HG02852 (cell line): ENCODE measurements around the gene LRCOL1.

Experiments
- ATAC-seq: cut with Tn5 transposase; IDR thresholded peaks from one replicate; pipeline ENCODE4 v1.9.1; 2021; ENCODE audit warnings: mild to moderate bottlenecking, moderate library complexity; ENCODE audit not compliant: unreplicated experiment

The LRCOL1 gene

DNA sequence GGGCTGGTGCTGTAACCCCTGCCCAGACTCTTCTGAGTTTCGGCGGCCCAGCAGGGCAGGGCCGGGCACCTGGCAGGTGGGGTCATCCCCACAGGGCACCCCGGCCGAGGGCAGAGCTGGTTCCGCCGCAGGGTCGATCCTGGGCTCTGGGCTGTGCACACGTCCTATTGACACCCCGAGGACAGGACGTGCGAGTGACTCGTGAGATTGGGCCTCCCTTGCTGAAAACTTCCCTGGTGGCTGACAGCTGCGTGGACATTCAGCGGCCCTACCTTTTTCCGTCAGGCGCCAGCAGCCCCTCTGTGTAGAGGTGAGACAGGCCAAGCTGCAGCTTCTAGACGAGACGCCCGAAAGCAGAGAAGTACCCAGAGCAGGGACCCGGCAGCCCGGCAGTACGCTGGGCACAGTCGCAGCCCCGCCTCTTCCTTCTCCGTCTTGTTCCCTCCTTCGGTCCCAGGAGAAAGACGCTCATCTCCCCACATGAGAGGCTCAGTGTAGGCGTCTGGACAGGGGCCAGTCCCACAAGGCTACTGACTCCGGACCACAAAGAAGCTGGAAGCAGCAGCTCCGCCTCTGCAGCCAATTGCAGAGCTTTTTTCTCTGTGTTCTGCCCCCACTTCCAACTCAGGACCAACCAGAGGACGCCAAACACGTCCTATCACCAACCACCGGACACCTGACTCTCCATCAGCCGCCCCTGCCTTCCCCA, at the start of gene LRCOL1:
LRCOL1 (minus strand) TSS at position 532 of the 709 bp plus-strand sequence. CDS start 4,331 bp downstream, outside the sequence.
- no peak for ATAC-seq

DNA sequence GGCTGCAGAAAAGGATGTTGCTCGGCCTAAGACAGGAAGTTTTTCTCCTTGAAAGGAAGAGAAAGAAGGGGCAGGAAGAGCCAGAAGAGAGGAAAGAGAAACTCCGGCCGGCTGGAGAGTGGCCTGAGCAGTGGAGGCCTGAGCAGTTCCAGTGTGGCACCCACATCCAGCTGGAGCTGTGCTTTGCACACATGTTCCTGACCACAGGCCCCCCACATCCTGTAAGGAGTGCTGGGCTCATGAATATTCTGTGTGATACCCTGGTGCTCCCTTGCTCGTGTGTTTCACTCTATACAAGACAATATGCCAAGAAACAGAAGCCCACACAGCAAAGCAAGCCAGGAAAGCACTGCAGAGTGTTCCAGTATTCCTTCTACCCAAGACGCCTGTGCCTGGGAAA, 49.7 kb upstream of the LRCOL1 start:
- ATAC-seq = no peak

DNA sequence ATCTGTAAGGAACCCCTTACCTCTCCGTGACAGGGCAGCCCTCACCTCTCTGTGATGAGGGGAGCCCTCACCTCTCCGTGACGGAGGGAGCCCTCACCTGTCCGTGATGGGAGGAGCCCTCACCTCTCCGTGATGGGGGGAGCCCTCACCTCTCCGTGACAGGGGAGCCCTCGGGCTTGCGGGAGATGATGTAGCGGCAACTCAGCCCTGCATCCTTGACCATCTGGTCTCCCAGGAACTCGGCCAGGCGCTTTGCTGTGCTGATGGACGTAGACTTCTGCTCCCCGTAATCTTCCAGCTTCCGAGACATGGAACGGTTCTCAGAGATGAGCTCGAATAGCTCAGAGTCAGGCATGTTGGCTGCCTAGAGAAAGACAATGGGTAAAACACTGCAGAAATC, 48.8 kb upstream of the LRCOL1 start:
- ATAC-seq = no peak

DNA sequence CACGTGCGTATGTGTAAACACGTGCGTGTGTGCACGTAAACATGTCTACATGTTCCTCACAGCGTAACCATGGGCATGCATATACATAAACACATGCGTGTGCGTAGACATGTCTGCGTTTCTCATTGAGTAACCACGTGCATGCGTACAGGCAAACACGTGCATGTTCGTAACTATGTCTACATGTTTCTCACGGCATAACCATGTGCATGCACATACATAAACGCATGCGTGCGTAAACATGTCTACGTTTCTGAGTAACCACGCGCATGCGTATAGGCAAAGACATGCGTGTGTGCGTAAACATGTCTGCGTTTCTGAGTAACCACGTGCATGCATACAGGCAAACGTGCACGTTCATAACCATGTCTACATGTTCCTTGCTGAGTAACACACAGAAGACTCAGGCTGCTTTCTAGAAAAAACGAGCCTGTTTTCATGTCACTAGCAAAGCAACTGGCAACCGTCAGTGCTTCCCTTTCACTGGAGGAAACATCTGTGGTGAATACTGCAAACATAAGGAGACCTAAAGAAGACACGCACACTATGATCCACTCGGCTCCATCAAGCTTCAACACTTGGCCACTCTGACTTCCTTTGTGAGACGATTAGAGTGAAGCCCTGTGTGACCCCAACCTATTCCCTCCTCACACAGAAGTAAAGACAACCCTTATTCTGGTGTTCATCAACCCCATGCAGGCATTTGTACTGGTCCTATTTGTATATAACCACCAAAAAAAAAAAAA, 47.9 kb upstream of the LRCOL1 start:
- ATAC-seq = no peak

DNA sequence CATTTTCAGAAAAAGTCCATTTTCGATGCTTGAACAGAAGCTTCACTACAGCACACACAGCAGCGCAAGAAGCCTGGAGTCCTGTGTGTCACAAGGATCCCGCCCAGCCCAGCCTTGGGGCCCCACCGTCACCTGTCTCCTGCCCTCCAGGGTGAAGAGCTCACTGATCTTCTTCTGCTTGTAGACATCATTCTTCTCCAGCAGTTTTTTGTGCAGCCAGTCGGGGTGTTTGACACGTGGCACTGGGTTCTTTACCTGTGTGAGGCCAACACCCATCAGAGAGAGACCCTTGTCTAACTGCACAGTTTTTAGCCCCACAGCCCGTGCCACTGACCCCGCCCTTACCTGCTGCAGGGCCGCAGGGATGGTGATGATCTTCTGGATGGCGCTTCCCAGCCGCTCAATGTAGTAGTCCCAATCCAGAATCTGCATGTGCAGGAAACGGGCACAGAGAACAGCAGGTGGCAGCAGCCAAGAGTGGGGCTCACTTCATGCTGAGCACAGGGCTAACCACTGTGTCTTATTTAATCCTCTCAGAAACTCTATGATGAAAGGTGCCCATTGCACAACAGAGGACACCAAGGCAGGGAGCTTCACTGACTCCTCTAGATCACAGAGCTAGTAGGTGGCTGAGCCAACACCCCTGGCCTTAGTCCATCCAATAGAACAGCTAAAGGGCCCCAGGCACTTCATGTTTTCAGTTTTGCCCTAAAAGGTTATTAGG, 46.8 kb upstream of the LRCOL1 start:
- no peak for ATAC-seq

DNA sequence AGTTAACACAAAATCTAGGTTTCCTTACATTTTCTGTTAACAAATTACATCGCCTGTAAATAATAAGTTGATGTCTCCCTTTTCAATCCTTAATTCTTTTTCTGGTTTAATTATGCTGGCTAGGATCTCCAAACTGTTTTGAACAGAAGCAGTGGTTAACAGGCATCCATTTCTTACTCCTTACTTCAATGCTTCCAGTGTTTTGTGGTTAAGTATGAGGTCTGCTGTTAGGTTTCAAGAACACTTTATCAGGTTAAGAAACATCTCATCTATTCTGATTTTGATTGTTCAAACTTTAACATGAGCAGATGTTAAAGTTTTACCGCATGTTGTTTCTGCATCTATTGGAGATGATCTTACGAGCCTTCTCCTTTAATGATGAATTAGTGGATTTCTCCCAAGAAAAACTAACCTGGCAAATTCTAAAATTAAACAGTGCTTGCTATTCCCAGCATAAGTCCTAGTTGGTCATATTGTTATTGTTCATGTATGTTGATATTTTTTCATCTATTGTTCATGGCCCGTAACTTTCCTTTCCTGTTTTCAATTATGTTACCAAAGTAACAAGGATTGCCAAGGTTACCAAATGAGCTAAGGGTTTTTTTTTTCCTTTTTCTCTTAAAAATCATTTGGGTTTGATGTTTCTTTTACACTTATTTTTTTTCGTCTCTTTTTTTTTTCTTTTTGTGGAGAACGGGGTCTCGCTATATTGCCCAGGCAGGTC, 43.3 kb upstream of the LRCOL1 start:
- no peak for ATAC-seq

DNA sequence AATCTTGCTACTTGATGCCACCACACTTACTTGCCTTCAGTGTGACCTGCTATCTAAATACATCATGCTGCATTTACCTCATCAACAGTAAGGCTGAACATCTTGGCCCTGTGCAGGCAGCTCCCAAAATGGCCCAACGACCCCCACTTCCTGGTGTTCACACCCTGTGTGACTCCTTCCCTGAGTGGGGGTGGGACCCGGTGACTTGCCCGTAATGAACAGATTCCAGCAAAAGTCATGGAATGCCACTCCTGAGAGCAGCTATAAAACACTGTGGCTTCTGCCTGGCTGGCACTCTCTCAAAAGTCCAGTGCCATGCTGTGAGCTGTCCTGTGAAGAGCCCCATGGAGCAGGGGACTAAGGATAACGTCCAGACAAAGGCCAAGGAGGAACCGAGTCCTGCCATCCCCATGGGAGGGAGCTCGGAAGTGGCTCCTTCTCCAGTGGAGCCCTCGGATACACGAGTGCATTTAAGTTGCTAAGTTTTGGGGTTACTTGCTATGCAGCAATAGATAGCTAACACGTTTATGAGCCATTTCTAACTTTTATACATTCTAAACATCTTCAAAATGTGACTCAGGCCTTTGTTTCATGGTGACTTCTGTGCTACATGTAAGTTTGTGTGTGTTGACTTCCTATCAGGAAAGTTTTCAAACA, 41.2 kb upstream of the LRCOL1 start:
- ATAC-seq = no peak

DNA sequence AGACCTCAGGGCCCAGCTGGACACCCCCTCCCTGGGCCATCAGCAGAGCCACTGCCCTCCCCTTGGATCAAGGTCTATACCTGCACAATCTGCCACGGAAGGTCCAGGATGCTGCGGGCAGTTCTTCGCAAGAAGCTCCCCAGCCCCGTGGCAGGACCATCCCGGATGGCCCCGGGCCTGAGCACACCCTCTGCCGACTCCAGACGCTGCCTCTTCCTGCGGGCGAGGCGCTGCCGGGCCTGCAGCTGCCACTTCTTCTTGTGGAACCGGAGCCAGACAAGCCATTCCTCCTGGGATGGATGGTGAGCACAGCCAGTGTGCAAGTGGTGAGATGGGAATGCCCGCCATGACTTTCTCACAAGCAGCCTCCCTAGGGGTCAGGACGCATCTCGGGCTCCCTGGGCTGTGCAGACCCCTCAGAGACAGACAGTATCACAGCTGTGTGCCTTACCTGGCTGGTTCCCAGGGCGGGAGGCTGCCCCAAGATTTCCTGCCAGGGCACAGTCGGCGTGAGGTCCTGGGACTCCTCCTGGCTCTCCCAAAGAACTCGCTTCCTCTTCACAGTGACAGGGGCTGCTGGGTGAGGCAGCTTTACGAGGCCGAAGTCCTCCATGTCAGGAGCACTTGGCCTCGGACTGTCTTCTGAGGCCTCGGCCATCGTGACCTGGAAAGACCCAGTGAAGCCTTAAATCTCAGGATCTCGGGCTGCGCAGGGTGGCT, 39.0 kb upstream of the LRCOL1 start:
- ATAC-seq = no peak

DNA sequence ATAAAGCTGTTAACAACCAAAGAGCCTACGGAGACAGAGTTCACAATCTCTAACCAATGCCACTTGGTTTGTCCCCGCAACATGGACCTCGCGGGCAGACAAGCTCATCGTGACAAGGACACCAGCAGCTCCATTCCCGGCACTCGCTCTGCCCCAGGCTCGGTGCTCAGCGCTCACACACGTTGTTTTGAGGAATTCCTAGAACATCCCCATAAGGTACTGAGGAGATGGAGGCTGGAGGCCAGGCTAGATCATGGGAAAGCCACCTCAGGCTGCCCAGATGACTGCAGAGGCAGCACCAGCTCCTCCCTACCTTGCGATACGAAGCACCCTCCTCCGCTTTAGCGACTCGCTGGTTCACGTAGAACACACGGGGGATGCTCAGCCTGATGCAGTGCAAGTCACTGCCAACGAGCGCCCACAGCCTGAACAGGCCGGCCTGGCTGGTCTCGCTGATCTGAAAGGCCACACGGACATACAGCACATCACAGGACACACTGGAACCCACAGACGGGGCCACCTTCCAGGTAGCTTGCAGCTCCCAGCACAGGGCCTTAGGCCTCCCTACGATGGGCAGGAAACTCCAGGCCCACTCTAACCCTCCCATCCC, 38.3 kb upstream of the LRCOL1 start:
- ATAC-seq = no peak

DNA sequence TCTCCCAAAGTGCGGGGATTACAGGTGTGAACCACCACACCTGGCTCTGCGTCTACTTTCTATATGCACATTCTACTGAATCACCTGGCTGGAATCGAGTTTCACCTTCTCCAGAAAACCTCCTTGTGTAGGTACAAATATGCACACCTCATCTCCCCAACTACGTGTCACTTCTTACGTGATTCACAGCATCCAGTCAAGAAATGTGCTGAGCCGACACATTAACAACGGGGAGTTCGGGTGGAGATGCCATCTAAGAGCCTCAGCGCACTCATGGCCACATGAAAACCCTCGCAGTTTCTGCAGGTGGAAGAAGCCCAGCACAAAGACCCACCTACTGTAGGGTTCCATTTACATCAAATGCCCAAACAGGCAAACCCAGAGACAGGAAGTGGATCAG, 37.5 kb upstream of the LRCOL1 start:
- no peak for ATAC-seq

DNA sequence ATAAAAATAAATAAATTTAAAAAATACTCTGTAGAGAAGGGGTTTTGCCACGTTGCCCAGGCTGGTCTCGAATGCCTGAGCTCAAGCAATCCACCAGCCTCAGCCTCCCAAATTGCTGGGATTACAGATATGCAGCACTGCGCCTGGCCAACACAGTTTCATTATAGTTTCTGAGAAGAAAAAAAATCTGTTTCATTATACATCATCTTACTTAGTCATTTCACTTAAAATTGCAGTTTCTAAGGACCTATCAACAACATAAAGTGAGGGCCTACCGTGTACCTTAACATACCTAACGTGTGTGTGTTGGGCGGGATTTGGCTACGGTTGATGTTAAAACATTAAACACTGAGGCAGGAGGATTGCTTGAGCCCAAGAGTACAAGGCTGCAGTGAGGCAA, 36.5 kb upstream of the LRCOL1 start:
- ATAC-seq = no peak

DNA sequence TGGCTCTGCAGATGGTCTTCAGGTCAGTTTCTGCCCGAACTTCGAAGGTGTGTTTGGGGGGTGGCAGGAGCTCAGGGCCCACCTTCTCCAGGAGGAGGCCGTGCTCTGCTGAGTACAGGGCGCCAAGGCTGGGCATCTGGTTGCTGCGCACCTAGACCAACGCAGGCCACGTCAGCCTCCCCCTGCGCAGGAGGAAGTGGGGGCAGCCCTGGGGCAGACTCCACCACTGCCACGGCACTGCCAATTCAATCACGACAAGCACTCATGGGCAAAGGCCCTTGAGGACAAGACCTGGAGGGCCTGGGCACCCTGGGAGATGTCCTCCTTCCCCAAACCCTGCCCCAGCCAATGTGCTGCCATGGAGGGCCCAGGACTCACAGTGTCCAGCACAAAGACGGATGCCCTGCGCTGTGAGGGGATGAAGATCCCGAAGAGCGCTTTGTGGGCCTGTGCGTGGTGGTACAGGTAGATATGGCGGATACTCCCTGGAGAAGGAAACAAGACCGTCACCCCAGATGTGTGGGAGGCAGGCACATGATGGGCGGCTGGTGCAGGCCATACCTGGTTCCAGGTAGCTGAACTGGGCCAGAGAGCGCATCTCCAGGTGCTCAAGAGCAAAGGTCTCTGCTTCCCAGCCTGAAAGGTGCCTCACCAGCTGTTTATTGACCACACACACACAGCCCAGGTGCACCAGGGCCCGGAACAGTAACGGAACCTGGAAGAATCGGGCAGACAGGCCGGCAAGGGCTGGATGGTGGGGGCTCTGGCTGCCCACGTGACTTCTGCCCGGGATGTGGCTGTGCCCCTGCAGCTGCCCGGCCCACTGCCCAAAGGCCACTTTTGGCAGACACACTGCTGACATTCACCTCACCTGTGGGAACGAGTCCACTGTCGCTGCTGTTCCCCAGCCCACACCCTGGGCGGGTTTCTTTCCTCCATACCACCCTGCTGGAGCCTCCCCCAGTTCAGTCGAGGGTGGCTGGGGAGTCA, 32.8 kb upstream of the LRCOL1 start:
- no peak for ATAC-seq

DNA sequence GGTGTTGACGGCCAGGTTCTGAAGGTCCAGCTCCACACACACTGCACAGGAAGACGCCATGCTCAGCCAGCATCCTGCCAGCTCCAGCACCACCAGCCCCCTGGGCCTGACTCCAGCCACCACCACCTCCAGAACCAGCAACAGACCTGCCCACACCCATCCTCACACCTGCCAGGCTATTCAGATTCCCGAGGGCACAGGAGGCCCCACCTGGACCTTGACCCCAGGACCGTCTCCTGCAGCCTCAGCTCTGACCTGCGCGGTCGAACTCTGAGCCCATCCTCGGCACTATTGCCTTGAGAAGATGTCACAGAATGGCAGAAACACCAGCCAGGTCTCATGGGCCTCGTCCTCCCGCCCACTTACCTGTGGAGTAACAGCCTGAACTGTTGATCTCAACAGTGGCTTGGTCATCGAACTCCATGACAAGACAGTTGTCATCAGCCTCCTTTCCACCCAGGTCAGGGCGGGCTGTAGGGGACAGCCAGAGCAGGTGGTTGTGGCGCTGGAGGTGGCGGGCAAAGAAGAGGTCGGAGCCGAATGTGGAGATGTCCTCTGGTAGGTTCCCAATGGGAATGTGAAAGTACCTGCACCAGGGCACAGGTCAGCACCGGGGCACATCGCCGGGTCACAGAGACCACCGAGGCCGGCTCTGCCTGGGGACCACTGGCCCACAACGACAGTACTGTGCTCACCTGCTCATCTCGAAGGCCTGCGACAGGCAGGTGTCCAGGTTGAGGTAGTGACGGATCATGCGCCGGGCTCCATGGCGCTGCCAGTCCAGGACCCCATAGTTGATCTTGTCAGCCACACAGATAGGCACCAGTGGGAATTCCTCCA, 31.6 kb upstream of the LRCOL1 start:
- no peak for ATAC-seq

DNA sequence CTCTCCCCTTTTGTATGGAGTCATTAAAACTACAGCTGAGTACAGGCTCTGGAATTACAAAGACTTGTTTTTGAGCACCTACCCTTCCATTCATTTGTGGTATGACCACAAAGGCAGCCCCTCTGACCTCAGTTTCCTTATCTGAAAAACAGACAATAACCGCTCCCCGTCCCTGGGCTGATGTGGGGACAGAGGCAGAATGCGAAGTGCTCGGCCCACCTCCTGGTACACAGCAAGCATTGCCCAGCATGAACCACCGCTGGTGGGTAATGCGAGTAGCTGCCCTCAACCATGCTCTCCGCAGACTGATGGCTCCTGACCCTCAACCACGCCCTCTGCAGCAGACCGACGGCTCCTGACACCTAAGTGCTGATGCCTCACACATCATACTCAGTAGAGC, 30.6 kb upstream of the LRCOL1 start:
- ATAC-seq = no peak

DNA sequence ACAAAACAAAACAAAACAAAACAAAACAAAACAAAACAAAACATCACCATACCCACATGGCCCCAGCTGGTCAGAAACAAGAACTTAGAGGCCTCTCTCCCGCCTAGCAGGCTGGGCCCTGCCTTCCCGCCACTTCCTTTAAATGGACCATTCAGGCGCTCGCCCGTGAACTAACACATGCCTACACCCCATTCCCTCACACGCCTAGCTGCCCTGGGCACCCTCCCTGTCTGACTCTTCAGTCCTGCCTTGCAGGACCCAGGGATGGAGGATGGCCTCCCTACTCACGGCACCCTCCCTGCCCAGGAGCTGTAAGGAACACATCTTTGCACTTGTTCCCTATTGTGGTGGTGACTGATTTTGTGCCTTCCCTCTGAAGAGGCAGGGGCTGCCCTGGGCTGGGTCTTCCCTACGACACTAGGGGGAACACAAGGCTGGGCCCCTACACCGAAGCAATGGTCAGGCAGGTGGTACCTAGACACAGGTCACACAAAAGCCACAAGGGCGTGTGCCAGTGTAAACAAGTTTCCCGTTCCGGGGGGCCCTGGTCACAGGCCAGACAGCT, 29.7 kb upstream of the LRCOL1 start:
- no peak for ATAC-seq

DNA sequence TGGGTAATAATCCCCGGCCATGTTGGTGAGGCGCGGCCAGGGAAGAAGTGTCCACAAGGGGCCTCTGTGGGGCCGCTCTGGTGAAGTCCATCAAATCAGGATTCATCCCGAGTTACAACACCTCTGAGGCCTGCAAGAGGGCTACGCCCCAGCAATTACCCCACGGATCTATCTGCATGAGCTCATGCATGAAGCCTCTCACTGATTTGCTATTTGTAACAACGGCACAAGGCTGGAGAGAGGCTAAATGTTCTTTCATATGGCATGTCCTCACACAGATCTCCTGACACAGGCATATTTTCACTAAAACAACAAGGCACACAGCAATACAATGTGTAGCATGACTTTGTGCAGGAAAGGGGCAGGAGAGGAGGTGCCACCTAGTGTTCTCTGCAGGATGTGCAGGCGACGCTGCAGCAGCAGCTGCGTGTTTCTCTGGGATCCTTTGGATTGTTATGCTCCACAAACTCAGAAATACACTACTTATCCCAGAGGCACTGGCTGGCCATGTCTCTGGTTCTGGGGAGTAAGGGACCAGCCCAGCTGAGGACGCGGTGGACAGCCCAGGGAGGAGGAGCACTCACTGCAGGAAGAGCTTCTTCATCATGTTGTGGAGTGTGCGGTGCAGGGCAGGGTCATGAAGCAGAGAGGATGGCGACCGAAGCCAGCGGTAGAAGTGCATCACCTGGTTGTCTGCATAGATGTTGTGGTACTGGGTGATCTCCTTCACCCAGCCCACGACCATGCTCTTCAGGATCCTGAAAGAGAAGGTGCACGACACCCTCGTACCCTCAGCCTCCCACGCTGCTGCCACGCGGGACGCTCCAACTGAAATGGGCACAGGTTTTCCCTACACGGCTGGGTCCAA, 28.4 kb upstream of the LRCOL1 start:
- ATAC-seq = no peak
